ENCODE results near the gene IRF2BPL.

DNA sequence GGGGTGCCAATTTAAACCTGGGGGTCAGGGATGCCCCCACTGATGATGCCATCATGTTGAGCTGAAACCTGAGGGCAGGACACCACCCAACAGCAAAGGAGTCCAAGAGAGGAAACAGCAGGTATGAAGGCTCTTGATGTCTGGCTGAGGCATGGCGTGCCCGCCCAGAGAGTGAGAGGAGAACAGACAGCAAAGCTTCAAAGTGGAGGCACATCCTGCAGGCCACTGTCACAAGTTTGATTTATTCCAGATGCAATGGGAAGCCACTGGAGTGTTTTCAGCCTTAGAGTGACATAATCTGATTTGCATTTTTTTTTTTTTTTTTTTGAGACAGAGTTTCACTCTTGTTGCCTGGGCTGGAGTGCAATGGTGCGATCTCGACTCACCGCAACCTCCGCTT, 34.8 kb downstream of the IRF2BPL start:
- TF ChIP-seq, protein P1, sequence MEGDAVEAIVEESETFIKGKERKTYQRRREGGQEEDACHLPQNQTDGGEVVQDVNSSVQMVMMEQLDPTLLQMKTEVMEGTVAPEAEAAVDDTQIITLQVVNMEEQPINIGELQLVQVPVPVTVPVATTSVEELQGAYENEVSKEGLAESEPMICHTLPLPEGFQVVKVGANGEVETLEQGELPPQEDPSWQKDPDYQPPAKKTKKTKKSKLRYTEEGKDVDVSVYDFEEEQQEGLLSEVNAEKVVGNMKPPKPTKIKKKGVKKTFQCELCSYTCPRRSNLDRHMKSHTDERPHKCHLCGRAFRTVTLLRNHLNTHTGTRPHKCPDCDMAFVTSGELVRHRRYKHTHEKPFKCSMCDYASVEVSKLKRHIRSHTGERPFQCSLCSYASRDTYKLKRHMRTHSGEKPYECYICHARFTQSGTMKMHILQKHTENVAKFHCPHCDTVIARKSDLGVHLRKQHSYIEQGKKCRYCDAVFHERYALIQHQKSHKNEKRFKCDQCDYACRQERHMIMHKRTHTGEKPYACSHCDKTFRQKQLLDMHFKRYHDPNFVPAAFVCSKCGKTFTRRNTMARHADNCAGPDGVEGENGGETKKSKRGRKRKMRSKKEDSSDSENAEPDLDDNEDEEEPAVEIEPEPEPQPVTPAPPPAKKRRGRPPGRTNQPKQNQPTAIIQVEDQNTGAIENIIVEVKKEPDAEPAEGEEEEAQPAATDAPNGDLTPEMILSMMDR (IDR thresholded peaks at IDR 0.05): no peak
- TF ChIP-seq POLR2A (IDR thresholded peaks at IDR 0.05): no peak
- no peak for TF ChIP-seq EP300 (IDR thresholded peaks at IDR 0.05; ENCODE audit: low read depth)

Data from transverse colon (tissue), 3 donors.